AG04449 (cell line): ENCODE data around the gene ANXA6.
"Not testable (repeated sequence)": the region's sequence is repeated elsewhere in the genome, so short reads cannot be mapped to it uniquely, and the experiment has no call there.

Source experiments
- CTCF ChIA-PET: fragments of 350-600 bp; formaldehyde crosslinking; extraction: SDS; loops from one replicate; lab custom pipeline; 2021; ENCODE audit warnings: antibody characterized with exemption; lab: Yijun Ruan, JAX
- POLR2A ChIA-PET: fragments of 400-600, 350-600 bp; formaldehyde crosslinking; extraction: SDS; loops from one replicate; lab custom pipeline; 2020; ENCODE audit warnings: antibody characterized with exemption, inconsistent platforms; lab: Yijun Ruan, JAX
- DNase-seq: peaks from one replicate; pipeline ENCODE4 v3.0.0-alpha.2; 2010; ENCODE audit warnings: low read depth, low spot score
- H3K4me3 ChIP-seq: 2 replicates; pipeline ENCODE4 v1.5.1; 2011; ENCODE audit warnings: low read depth, mild to moderate bottlenecking, control low read depth, low read length
- TF ChIP-seq, protein P1 (sequence below): IDR thresholded peaks from one replicate; pipeline ENCODE4 v1.5.1; 2011; ENCODE audit warnings: mild to moderate bottlenecking, moderate library complexity, low read length, control low read depth, inconsistent platforms; ENCODE audit not compliant: insufficient read depth; ENCODE audit errors: missing control alignments

The ANXA6 gene

DNA sequence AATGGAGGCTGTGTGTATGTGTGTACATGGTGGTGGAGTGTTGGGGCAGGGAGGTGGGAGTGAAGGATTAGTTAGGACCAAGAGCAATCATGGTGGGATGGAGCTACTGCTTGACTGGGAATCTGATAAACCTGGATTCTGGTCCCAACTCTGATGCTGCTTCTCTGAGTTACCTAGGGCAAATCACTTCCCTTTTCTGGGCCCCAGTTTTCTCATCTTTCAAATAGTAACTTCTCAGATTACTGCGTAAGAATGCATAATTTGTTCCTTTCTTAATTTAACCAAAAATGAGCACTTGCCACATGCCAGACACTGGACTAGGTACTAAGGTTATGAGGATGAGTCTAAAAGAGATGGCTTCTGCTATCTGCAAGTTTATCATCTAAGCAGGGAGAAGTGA is 20.8 kb upstream of the ANXA6 start:
- ChIA-PET POLR2A (no interaction called here), CTCF (interaction anchor here (4.2 kb wide), 1 partner anchor 14 kb away, joined by 20 read pairs; no protein-coding TSS in a partner anchor)
- no peak overlapping the region for H3K4me3 ChIP-seq
- no peak for DNase-seq
- TF ChIP-seq, protein P1, sequence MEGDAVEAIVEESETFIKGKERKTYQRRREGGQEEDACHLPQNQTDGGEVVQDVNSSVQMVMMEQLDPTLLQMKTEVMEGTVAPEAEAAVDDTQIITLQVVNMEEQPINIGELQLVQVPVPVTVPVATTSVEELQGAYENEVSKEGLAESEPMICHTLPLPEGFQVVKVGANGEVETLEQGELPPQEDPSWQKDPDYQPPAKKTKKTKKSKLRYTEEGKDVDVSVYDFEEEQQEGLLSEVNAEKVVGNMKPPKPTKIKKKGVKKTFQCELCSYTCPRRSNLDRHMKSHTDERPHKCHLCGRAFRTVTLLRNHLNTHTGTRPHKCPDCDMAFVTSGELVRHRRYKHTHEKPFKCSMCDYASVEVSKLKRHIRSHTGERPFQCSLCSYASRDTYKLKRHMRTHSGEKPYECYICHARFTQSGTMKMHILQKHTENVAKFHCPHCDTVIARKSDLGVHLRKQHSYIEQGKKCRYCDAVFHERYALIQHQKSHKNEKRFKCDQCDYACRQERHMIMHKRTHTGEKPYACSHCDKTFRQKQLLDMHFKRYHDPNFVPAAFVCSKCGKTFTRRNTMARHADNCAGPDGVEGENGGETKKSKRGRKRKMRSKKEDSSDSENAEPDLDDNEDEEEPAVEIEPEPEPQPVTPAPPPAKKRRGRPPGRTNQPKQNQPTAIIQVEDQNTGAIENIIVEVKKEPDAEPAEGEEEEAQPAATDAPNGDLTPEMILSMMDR, result no peak

- CTCF ChIA-PET, result interaction anchor here (4.2 kb wide), 1 partner anchor 12 kb away, joined by 20 read pairs; no protein-coding TSS in a partner anchor
- H3K4me3 ChIP-seq, DNase-seq, POLR2A ChIA-PET: not testable (repeated sequence)
Observed at GRCh38 chr5:151176268-151176667, 18.7 kb upstream of the ANXA6 start.

DNA sequence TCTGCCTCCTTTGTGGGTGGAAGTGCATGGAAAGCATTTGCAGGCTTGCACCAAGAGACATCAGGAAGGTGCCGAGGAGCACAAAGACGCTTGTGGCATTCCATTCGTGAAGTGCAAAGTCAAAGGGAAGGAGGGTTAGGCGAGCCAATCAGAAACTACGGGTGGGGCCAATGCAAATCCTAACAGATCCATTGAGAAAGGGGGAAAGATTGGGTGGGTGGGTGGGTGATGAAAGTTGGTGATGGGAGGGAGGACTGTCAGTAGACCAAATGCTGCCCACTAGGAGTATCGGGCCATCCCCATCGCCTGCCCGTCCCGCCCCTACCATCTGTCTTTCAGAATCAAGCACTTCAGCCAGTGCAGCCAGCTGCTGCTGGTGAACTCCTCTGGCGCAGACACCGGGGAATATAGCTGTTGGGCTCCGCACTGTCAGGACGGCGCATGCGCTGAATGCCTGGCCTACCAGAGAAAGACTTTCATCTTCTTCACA is 17.1 kb upstream of the ANXA6 start:
- ChIA-PET CTCF (interaction anchor here (4.2 kb wide), 1 partner anchor 10 kb away, joined by 20 read pairs; no protein-coding TSS in a partner anchor), POLR2A (no interaction called here)
- TF ChIP-seq, protein P1, result no peak
- peak overlapping the region; percentile 6; the same call in 1 of the 2 replicates for H3K4me3 ChIP-seq
- no peak for DNase-seq

DNA sequence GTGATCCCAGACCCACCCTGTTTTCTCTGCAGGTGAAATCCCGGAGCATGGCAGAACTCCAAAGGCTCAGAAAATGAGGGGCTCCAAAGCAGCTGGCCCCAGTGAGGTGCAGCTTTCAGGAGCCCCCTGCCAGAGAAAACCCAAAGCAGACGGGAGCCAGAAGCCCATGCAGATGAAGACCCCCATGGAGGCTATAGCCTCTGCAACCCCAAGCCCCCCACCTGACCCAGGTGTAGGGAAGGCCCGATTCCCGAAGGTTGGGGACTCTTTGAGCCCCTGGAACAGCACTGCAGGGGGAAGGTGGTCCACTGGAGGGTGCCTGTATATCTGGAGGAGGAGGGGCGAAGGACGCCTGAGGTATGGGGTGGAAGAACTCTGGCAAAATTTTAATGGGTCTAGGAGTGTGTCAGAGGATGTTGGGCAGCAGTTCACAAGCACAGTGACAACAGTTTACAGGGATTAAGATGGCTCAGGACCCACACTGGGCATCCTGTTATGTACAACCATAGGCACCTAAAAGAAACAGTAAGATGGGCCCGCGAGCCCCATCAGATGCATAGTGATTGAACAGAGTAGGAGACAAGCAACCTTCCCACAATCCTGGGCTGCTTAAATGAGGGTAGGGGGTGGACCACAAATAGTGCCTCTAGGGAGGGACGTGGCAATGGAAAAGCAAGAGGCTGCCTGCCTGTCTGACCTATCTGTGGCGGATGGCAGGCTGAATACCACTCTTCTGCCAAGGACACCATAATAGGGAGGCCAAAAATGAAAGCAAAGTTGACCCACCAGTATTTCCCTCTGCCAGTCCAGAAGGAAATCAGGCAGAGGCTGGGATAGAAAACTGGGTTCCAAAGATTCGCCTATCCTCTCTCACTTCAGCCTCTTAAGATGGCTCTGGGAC is 16.4 kb upstream of the ANXA6 start:
- peak overlapping the region; percentile 6; the same call in 1 of the 2 replicates for H3K4me3 ChIP-seq
- ChIA-PET POLR2A (no interaction called here), CTCF (interaction anchor here (1.0 to 11.3 kb wide), 3 partner anchors 9 to 50 kb away, joined by 3 to 232 read pairs (median 10); no protein-coding TSS in a partner anchor)
- TF ChIP-seq, protein P1, result no peak
- DNase-seq, result no peak

DNA sequence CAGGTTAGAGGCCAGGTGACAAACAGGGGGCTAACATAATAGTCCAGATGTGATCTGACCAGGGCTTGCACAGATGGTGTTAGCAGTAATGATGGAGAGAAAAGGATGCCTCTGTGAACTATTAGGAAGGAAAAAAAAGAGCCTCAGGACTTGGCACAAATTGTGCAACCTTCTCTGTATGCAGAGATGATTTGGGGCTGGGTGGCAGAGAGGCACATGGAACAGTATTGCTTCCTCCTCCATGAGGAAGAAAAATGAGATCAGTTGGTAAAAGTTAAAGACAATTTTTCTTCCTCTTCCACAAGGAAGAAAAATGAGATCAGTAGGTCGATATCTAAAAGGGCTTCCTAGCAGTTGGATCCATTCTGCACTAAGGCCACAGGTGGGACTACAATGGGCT is 13.9 kb upstream of the ANXA6 start:
- no peak for DNase-seq
- ChIA-PET POLR2A (no interaction called here), CTCF (interaction anchor here (1.4 to 11.3 kb wide), 2 partner anchors 47 to 57 kb away, joined by 3 to 232 read pairs; no protein-coding TSS in a partner anchor)
- H3K4me3 ChIP-seq, result no peak overlapping the region
- TF ChIP-seq, protein P1, result no peak

DNA sequence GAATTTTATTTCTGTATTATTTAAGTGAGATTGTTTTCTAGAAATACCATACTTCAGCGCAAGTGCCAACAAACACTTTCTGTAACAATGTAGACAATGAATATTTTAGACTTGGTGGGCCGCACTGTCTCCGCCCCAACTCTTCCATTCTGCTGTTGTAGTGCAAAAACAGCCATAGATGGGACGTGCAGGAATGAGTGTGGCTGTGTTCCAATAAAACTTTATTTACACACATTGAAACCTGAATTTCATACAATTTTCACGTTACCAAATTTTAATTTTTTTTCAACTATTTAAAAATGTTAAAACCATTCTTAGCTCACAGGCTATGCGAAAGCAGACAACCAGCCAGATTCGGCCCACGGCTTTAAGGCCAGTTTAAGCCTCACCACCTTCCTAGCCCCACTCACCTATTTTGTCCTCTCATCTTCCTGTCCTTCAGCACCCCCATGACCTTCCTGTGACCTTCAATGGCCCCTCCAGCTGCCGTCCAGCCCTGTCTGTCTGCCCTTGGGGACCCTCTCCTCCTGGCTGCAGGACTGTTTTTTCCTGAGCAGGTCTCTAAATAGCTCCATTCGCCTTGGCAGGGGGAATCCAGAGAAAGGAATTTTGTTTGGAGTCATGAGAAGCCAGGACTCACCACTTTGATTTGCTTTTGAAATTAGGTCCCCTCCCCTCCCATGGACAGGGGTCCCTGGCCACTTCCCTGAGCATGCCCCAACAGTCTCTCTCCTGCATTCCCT is 11.2 kb upstream of the ANXA6 start:
- CTCF ChIA-PET, result interaction anchor here (7.0 to 11.3 kb wide), 3 partner anchors 45 to 166 kb away, joined by 107 to 232 read pairs (median 126); no protein-coding TSS in a partner anchor
- no peak for DNase-seq
- POLR2A ChIA-PET, result no interaction called here
- H3K4me3 ChIP-seq, result no peak overlapping the region
- TF ChIP-seq, protein P1, result no peak
